ENCODE measurements around the gene ULK4.
"Not testable (repeated sequence)": the region's sequence is repeated elsewhere in the genome, so short reads cannot be mapped to it uniquely, and the experiment has no call there.

Gene ULK4

DNA sequence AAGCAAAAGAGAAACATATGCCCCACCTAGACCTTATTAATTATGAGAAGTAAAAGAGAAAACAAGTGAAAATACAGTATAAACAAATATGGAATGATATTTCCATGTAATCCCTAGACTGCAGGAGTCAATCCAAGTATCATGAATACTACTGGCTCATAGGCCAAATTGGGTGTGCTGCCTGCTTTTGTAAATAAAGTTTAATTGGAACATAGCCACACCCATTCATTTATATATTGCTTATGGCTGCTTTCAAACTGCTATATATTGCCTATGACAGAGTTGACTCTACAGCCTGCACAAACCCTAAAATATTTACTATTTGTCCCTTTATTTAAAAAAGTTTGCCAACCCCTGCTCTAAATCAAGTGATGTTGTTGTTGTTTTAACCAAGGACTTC, 5.3 kb downstream of the ULK4 start:
- no peak for FAIRE-seq

DNA sequence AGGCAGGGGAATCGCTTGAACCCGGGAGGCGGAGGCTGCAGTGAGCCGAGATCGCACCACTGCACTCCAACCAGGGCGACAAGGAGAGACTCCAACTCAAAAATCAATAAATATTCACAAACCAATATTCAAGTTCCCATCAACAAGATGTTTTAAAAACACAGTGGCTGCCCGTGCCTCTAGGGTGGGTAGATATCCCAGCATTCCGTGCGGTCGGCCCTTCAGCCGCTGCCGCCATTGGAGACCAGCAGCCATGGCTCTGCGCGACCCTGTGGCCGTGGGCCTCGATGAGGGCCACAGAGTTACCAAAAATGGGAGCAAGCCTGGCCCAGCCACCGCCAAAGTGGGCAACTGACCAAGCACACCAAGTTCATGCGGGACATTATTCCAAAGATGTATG, 6.7 kb downstream of the ULK4 start:
- no peak for FAIRE-seq

DNA sequence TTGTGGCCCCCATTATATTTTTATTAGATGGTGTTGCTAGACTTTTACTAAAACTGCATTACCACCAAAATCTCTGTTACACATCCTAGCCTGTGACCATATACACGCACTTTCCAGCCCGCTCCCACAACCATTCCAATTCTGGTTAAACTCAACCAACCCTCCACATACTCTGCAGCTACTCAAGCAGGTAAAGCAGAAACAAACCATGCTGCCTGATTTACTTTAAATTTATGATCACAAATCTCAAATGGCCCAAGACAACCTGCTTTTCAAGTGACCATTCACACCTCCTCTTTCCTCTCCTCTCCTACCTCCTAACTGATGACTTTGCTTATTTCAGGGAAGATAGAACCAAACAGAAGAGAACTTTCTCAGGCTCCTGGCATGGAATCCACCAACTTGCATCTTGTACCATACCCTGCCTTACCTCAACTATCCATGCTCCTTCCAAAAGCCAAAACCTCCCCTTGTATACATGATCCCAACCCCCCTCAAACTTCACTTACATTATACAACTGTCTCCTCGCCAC, 18.5 kb downstream of the ULK4 start:
- no peak for FAIRE-seq

DNA sequence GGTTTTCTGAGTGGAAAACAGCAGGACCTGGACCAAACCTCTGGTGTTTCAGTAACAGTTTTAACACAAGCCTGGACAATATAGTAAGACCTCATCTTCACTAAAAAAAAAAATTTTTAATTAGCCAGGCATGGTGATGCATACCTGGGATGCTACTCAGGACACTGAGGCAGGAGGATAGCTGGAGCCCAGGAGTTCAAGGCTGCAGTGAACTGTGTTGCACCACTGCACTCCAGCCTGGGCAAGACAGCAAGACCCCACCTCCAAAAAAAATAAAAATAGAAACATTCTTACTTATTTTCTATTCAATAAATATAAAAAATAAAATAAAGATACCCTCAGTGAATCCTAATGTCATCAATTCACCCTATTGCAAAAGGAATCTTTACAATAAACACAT, 21.5 kb downstream of the ULK4 start:
- no peak for FAIRE-seq

DNA sequence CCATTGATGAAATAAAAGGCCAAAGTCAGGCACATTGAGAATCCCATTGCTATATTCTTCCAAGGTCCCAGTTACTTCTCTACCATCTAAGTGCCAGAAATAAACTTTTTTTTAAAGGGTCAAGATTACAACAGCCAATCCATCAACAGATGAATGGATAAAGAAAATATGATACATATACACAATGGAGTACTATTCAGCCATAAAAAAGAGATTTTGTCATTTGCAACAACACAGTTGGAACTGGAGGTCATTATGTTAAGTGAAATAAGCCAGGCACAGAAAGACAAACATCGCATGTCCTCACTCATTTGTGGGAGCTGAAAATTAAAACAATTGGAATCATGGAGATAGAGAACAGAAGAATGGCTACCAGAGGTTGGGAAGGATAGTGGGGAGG, 25.5 kb downstream of the ULK4 start:
- no peak for FAIRE-seq

DNA sequence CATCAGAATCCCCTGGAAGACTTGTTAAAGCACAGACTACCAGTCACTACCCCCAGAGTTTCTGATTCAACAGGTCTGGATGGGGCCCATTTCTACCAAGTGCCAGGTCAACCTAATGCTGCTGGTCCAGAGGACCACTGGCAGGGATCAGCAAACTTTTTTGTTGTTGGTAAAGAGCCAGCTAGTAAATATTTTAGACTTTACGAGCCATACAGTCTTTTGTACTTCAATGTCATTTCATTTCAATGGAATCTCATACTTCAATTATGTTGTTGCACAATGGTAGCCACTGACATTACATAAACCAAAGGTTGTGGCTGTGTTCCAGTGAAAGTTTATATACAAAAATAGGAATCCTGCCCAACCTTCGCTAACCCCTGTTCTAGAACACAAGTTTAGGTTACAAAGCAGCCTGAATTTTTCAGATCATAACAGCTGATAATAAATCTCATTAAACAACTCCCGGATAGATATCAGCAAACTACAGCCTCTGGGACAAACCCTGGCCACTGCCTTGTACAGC, 28.7 kb downstream of the ULK4 start:
- no peak for FAIRE-seq

DNA sequence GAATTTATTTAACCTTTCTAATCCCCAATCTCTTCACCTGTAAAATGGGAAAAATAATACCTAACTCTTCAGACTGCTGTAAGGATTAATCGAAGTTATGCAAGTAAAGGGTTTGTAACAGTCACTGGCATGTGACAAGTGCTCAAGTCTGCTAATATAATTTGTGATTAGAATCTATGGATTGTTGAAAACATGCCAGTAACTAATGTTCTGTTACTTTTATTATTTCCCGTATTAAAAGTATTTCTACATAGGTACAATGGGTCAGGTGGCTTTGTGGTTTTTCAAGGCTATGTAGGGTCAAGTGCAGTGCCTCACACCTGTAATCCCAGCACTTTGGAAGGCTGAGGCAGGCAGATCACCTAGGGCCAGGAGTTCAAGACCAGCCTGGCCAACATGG, 29.4 kb downstream of the ULK4 start:
- no peak for FAIRE-seq

DNA sequence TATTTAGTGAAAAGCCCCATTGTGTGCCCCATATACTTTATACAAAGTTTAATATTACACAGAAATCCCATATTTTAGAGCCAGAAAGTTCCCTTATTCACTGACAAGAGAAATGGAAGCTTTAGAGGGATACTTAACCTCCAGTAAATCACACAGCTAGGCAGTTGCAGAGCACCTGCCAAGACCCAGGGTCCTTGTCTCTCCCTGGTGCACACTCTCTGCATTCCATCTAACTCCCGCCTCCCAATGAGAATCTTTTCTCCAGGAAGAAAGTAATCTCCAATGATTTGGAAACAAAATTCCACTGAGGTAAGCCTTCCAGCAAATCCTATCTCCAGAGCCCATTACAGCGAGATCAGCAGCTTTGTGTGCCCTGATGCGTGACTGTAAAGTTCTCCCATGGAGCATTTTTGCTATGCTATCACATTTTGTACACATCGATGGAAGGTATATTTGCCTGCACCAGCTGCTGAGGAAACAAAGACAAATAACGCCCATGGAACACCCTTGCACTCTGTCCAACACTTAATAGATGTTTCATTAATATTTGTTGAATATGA, 41.4 kb downstream of the ULK4 start:
- no peak for FAIRE-seq

DNA sequence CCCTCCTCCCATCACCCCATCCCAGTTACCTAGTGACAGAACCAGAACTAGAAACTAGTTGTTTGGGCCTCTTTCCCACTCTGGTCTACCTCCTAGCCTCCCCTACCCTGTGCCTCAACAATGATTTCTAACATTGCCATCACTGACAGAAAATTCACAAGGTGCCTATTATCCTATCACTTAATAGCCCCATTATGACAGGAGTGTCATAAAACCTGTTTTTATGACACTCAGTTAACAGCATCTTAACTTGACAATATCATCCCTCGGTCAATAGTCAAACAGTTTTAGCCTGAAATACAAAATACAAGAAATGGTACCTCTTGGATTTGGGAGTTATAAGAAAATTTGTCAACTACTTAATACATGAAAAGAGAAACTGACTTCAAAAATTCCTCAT, 46.5 kb downstream of the ULK4 start:
- no peak for FAIRE-seq

DNA sequence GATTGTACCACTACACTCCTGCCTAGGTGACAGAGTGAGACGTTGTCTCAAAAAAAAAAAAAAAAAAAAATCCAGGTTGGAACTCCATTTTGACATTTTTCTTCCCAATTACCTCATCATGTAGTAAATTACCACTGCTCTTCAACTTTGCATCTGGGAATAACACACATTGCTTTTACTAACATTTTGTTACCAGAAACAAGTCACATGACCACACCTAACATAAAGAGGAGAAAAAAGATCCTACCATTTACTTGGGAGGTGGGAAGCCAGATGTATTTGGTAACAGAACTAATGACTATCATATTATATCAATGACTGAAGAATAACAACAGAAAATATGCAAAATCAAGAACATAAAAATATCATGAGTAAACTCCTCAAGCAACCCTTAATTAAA, 49.6 kb downstream of the ULK4 start:
- FAIRE-seq = no peak

DNA sequence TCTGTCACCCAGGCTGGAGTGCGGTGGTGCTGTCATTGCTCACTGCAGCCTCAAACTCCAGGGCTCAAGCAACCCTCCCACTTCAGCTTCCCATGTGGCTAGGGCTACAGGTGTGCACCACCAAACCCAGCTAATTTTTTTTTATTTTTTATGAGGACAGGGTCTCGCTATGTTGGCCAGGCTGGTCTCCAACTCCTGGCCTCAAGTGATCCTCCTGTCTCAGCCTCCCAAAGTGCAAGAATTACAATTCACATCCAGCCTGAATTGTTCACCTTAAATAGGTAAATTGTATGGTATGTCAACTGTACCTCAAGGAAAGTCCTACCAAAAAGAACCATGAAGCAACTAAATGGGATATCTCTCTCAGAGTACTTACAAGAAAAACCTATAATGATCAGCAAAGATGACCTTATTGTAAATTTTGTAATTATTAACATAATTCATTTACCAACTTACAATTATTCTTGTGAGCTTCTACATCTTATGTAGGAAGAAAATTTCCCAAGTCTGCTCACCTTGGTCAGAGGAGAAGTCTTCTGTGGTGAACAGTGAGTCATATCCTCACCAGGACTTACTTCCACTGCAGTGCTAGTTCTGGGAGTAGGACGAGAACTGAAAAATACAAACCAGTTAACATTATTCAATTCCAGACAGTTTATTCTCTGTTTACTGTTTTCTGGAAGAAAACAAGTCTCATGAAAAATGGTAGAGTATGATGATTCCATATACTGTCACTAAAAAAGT, 54.4 kb downstream of the ULK4 start:
- no peak for FAIRE-seq

DNA sequence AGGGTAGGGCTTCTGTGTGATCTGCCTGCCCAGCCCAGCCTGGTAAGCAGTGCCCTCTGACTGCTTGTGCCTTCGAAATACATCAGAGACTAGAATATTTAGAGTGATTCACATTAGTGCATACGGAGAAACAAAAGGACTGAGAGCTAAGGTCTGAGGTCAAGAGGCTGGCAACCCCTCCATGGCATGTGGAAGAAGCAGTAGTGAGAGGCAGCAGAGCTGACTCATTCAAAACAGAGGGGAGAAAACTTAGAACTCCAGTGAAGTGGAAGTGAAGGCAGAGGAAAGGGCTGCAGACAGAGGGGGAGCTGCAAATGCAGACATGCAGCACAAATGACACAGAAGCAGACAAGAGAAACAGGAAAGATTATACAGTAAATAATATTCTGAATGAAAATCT, 61.6 kb downstream of the ULK4 start:
- FAIRE-seq = no peak

DNA sequence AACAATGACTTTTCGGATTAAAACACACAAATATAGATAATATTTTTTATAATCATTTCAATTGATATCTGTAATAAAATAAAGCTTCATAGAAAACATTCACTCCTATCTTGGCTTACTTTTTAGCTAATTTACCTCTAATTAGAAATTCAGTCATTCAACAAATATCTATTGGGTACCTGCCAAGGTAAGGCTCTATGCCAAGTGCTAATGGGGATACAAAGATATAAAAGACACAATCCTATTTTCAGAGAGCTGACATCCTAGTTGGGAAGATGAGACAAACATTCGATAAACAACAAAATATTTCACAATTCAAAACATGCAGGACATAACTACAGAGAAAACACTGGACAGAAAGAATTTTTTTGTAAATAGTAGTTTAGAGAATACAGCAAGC, 63.3 kb downstream of the ULK4 start:
- no peak for FAIRE-seq

DNA sequence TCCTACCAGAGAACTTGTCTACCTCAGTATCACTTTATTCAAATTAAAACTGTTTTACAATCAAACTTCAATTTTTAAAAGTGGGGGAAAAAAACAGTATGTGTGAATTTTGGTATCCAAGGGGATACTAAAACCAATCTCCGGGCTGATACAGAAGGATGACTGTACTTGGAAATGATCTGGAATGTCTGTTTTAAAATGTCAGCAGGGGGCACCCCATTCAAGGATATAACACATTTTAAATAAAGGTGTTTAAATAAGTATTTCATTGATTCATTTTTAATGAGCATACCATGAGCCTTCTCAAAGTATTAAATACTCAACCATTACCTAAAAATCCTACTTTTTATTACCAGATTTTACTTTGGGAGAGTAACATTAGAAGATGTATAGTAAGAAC, 67.9 kb downstream of the ULK4 start:
- peak; percentile 70 for FAIRE-seq

DNA sequence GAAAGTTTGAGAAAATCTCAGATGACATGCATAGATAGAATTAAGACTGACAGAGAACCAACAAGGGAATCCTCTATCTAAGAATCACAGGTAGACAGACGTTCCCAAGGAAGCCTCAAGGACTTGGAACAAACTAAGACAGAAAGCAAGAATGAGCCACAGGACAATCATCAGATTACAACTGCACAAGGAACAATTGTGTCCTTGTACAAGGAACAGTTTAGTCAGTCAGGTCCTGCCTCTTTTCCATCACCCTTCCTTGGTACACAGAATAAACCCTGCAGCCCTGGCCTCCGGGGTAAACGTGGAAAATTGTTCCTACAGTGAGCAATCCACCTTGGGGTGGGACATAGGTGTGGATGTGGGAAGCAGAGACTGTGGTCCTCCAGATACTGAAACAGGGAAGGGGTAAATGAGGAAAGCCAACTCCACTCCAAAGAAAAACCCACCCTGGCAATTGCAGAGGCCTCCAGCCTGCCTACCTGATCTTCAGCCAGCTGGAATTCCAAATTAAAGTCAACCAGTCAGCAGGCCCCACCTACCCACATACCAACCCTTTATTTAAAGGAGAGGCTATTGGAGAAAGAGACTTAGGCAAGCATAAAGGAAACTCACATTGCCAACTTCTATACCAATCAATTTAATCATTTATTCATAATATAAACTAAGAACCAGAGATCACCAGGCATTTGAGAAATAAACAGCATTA, 73.4 kb downstream of the ULK4 start:
- FAIRE-seq = no peak

DNA sequence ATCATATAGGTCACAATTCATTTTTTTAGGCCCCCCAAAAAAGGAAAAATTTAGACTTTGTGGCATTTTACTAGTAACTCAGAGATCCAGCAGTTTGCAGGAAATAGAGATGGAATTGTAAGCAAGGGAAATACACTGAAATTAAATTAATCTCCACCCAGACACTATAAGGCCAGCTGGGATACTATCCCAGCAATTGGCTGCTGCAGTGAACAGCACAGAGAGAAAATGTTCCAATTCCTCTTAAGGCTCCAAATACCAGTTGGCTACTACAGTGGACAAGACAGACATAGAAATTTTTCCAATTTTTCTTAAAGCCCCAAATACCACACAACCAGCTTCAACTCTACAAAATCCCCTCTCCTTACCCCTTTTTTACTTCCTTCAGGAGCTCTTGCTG, 78.9 kb downstream of the ULK4 start:
- FAIRE-seq = no peak

DNA sequence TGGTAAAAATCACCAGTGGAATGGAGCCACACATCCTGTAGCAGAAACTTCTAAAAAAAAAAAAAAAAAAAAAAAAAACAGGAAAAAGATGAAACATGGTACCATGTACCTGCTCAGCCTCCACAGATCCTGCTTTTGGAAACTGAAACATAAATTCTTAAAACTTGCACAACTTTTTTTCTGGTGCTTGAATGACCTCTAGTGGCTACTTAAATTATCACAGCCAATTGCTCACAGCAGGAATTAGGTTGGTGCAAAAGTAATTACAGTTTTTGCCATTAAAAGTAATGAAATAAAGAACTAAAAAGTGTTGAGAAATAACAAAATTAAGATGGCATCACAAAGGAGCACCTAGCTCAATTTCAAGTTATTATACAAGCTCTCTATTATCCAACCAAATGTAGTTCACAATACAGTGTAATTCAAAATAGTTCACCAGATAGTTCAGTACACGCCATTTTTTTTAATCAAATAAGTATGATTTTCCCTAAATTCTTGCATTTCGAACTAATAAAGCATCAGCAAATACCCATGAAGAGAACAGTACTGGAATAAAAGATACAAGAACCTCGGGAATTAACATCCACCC, 80.6 kb downstream of the ULK4 start:
- FAIRE-seq = peak; percentile 98

DNA sequence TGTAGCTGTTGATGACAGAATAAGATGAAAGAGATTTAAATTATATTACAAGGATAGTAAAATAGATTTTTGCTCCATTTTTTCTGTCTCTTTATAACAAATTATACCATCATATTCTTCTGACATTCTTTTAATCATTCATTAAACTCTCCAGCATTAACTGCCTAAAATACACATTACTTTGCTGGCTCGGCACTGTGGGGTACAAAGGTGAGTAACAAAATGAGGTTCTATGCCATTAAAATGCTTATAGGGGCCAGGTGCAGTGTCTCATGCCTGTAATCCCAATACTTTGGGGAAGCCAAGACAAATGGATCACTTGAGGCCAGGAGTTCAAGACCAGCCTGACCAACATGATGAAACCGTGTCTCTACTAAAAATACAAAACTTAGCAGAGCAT, 81.5 kb downstream of the ULK4 start:
- no peak for FAIRE-seq

DNA sequence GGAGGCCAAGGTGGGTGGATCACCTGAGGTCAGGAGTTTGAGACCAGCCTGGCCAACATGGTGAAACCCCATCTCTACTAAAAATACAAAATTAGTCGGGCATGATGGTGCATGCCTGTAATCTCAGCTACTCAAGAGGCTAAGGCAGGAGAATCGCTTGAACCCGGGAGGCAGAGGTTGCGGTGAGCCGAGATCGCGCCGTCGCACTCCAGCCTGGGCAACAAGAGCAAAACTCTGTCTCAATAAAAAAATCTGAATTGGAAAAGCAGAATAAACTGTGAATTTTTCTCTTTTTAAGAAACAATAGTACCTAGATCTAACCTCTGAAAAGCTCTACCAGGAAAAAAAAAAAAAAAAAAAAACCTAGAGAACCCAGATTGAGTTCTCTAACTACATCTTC, 84.2 kb downstream of the ULK4 start:
- not testable (repeated sequence) for FAIRE-seq

DNA sequence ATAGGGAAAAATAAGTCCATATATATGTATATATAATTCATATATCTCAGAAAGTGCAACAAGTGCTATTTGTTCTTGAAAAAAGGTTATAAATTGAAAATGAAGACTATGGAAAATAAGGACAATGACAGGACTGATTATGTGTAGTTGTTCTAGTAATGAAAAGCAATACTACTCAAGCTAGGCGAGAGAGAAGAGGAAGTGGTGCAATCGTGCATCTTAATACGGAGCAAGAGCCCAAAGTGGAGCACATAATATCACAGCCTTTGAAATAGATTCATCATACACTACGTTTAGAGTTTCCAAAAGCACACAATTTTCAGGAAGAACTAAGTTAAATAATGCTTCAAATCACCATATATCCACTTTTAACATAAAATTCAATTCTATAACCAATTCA, 87.9 kb downstream of the ULK4 start:
- no peak for FAIRE-seq

DNA sequence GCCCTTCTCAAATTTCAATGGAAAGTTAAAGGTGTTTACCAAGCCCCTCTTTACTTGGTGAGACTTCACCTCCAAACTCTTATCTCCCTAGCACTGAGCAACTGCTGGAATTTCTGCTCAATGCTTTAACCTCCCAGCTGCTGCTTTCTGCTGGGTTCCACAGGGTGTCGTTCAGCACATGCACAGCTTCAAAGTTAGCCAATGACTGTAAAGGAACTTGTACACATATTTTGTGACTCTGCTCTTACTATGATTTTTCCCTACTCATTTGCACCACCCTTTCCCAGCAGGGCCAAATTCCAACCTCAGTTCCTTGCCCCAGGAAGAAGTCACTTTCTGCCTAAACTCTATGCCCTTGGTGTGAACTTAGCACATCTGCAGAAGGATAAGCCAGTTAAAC, 89.7 kb downstream of the ULK4 start:
- FAIRE-seq = no peak

DNA sequence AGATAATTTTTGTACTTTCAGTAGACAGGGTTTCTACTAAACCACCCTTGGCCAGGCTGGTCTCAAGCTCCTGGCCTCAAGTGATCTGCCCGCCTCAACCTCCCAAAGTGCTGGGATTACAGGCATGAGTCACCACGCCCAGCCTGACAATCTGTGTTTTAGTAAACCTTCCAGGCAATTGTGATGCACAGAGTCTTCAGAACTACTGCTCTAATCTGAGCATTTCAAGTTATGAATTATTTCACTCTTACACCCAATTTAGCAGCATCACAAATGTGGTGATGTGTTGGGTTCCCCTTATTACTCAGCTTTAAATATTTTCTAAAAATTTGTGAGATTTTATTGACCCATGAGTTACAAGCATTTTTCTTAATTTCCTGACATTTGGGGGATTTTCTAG, 94.4 kb downstream of the ULK4 start:
- FAIRE-seq = no peak

DNA sequence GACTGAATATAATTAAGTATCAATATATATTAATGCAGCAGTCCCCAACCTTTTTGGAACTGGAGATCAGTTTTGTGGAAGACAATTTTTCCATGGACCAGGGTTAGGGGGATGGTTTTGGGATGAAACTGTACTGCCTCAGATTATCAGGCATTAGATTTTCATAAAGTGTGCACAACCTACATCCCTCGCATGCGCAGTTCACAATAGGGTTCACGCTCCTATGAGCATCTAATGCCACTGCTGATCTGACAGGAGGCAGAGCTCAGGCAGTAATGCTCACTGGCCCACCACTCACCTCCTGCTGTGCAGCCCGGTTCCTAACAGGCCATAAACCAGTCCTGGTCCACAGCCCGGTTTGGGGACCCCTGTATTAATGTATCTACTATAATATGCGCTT, 95.6 kb downstream of the ULK4 start:
- no peak for FAIRE-seq

DNA sequence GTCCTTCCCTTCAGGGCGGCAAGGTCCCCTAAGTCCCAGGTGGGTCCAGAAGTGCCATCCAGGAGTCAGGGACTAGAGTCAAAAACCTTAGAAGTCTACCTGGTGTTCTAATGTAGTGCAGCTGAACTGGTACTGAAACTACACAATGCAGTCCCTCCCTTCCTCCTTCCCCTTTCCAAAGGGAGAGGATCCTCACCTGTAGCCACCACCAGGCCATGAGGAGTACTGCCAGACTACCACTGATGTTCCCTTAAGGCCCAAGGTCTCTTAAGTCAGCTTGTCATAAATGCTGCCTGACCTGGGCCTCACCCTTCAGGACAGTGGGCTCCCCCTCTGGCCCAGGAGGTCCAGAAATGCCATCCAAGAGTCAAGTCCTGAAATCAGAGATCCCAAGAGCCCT, 98.9 kb downstream of the ULK4 start:
- no peak for FAIRE-seq
